WTC11 (cell line): ENCODE results near the gene TPPP3. TPM values are rescaled to one million over a fixed set of nuclear protein-coding genes. Genes with fewer than 3 reads are reported as not detected.
"Not testable (repeated sequence)": the region's sequence is repeated elsewhere in the genome, so short reads cannot be mapped to it uniquely, and the experiment has no call there.

Source experiments
- ATAC-seq: fragments of 200-7000 bp; cut with Tn5 transposase; 2 replicates; pipeline ENCODE4 v1.10.0; 2021; ENCODE audit warnings: mild to moderate bottlenecking, moderate library complexity
- CTCF ChIA-PET: fragments of 300-600 bp; sonication (Branson Sonifier 250); formaldehyde crosslinking; loops from one replicate; lab custom pipeline; 2021; ENCODE audit warnings: antibody characterized with exemption; lab: Charles Lee
- POLR2A ChIA-PET: fragments of 350-600 bp; sonication (Branson Sonifier 250); formaldehyde crosslinking; loops from one replicate; lab custom pipeline; 2021; ENCODE audit warnings: antibody characterized with exemption; lab: Charles Lee
- DNase-seq: peaks from one replicate; pipeline ENCODE4 v3.0.0; 2021; ENCODE audit warnings: low spot score
- H3K27ac Mint-ChIP-seq: 2 replicates; pipeline ENCODE4 v1.8.0; 2021; ENCODE audit warnings: mixed read lengths
- H3K27me3 Mint-ChIP-seq: 2 replicates; pipeline ENCODE4 v1.8.0; 2021; ENCODE audit warnings: low read depth, mild to moderate bottlenecking, moderate library complexity, mixed read lengths
- H3K36me3 Mint-ChIP-seq: 2 replicates; pipeline ENCODE4 v1.8.0; 2021; ENCODE audit warnings: mixed read lengths
- H3K4me1 Mint-ChIP-seq: 2 replicates; pipeline ENCODE4 v1.8.0; 2022; ENCODE audit warnings: mixed read lengths
- H3K4me3 Mint-ChIP-seq: 2 replicates; pipeline ENCODE4 v1.8.0; 2021; ENCODE audit warnings: mild to moderate bottlenecking, moderate library complexity, mixed read lengths
- H3K9me3 Mint-ChIP-seq: 2 replicates; pipeline ENCODE4 v1.8.0; 2021; ENCODE audit warnings: mixed read lengths
- AFF4 ChIP-seq: sonication (generic); formaldehyde crosslinking; IDR thresholded peaks from 2 replicates; pipeline ENCODE4 v1.8.1; 2023; ENCODE audit warnings: mild to moderate bottlenecking, missing genetic modification reagents, borderline replicate concordance
- ARID4B ChIP-seq: sonication (generic); formaldehyde crosslinking; IDR thresholded peaks from 2 replicates; pipeline ENCODE4 v1.8.0; 2023; ENCODE audit warnings: missing genetic modification reagents, mild to moderate bottlenecking, borderline replicate concordance
- ATF6 ChIP-seq: sonication (generic); formaldehyde crosslinking; IDR thresholded peaks from 2 replicates; pipeline ENCODE4 v1.8.1; 2023; ENCODE audit warnings: mild to moderate bottlenecking, missing genetic modification reagents
- CTCF ChIP-seq: fragments of 200-600 bp; IDR thresholded peaks from 2 replicates; pipeline ENCODE4 v1.8.0; 2022; ENCODE audit warnings: antibody characterized with exemption
- ETV6 ChIP-seq: sonication (generic); formaldehyde crosslinking; IDR thresholded peaks from 2 replicates; pipeline ENCODE4 v1.8.1; 2022; ENCODE audit warnings: mild to moderate bottlenecking, missing genetic modification reagents
- FOXK1 ChIP-seq: sonication (generic); formaldehyde crosslinking; IDR thresholded peaks from 2 replicates; pipeline ENCODE4 v1.8.0; 2022; ENCODE audit warnings: mild to moderate bottlenecking, moderate library complexity, missing genetic modification reagents
- HMGA2 ChIP-seq: fragments of 250-450 bp; sonication (Bioruptor Pico); IDR thresholded peaks from 2 replicates; pipeline ENCODE4 v1.4.0; 2021; ENCODE audit warnings: mild to moderate bottlenecking, moderate library complexity
- IRF2 ChIP-seq: sonication (generic); formaldehyde crosslinking; IDR thresholded peaks from 2 replicates; pipeline ENCODE4 v1.8.0; 2022; ENCODE audit warnings: low read depth, missing genetic modification reagents, borderline replicate concordance
- NR2C2 ChIP-seq: sonication (generic); formaldehyde crosslinking; IDR thresholded peaks from 2 replicates; pipeline ENCODE4 v1.8.0; 2022; ENCODE audit warnings: mild to moderate bottlenecking, missing genetic modification reagents
- TCF7 ChIP-seq: sonication (generic); formaldehyde crosslinking; IDR thresholded peaks from 2 replicates; pipeline ENCODE4 v1.8.0; 2022; ENCODE audit warnings: mild to moderate bottlenecking, low read depth, missing genetic modification reagents, moderate library complexity
- ZNF138 ChIP-seq: sonication (generic); formaldehyde crosslinking; conservative IDR thresholded peaks from 2 replicates; pipeline ENCODE4 v1.8.1; 2022; ENCODE audit warnings: mild to moderate bottlenecking, moderate library complexity, missing genetic modification reagents
- ZNF232 ChIP-seq: sonication (generic); formaldehyde crosslinking; IDR thresholded peaks from 2 replicates; pipeline ENCODE4 v1.8.0; 2022; ENCODE audit warnings: mild to moderate bottlenecking, missing genetic modification reagents
- ZNF281 ChIP-seq: sonication (generic); formaldehyde crosslinking; IDR thresholded peaks from 2 replicates; pipeline ENCODE4 v1.8.0; 2023; ENCODE audit warnings: mild to moderate bottlenecking, missing genetic modification reagents
- total RNA-seq: library from RNA; stranded (reverse); gene quantifications from 3 replicates; pipeline ENCODE4 v1.2.3, GENCODE V29; 2021

Gene TPPP3
- total RNA-seq, 1 experiment from 2014 or later: 0.74 TPM

GRCh38 chr16:67352463-67352862 lies 40.8 kb downstream of the TPPP3 start:
- CTCF ChIA-PET: interaction anchor here (1.3 to 2.9 kb wide), 4 partner anchors 26 to 114 kb away, joined by 3 to 15 read pairs (median 6); partner anchors contain the start of genes KCTD19 and LRRC36
- H3K4me3 Mint-ChIP-seq, H3K27ac Mint-ChIP-seq, H3K4me1 Mint-ChIP-seq, DNase-seq, H3K9me3 Mint-ChIP-seq, POLR2A ChIA-PET, H3K27me3 Mint-ChIP-seq, H3K36me3 Mint-ChIP-seq, ATAC-seq: not testable (repeated sequence)
- peak; percentile 48; the same call in 1 of the 2 replicates for TF ChIP-seq HMGA2 (CRISPR knock-in tag)

GRCh38 chr16:67350324-67350723 lies 43.0 kb downstream of the TPPP3 start:
- Mint-ChIP-seq H3K27ac (no peak overlapping the region), H3K4me1 (no peaks in the 10 kb centered on the region), H3K4me3 (no peak overlapping the region), H3K27me3 (peaks cover 7% of the 10 kb centered on the region), H3K9me3 (no peaks in the 10 kb centered on the region), H3K36me3 (no peaks in the 10 kb centered on the region)
- CTCF ChIA-PET: interaction anchor here (1.1 to 2.8 kb wide), 3 partner anchors 23 to 49 kb away, joined by 3 to 8 read pairs (median 6); partner anchors contain the start of genes KCTD19 and LRRC36
- POLR2A ChIA-PET: interaction anchor here (0.6 kb wide), 1 partner anchor 168 kb away, joined by 3 read pairs; no protein-coding TSS in a partner anchor
- DNase-seq (no peak), ATAC-seq (no peak)
- TF ChIP-seq FOXK1 (CRISPR knock-in tag): no peak
- TF ChIP-seq AFF4 (CRISPR knock-in tag): no peak
- no peak for TF ChIP-seq NR2C2 (CRISPR knock-in tag)
- no peak for TF ChIP-seq CTCF
- no peak for TF ChIP-seq ATF6
- TF ChIP-seq TCF7: no peak
- no peak for TF ChIP-seq ETV6 (CRISPR knock-in tag)

- ChIA-PET POLR2A (no interaction called here), CTCF (interaction anchor here (0.6 to 2.8 kb wide), 4 partner anchors 22 to 106 kb away, joined by 3 to 8 read pairs (median 3); partner anchors contain the start of genes KCTD19 and LRRC36)
- peaks cover 7% of the 10 kb centered on the region for H3K27me3 Mint-ChIP-seq
- H3K27ac Mint-ChIP-seq: no peak overlapping the region
- ATAC-seq (no peak), DNase-seq (no peak)
- H3K9me3 Mint-ChIP-seq: no peaks in the 10 kb centered on the region
- no peak overlapping the region for H3K4me3 Mint-ChIP-seq
- no peaks in the 10 kb centered on the region for H3K4me1 Mint-ChIP-seq
- H3K36me3 Mint-ChIP-seq: no peaks in the 10 kb centered on the region
- TF ChIP-seq ZNF232 (no peak), ZNF138 (CRISPR knock-in tag) (no peak), ARID4B (CRISPR knock-in tag) (no peak), ETV6 (CRISPR knock-in tag) (no peak), ZNF281 (CRISPR knock-in tag) (no peak), IRF2 (CRISPR knock-in tag) (no peak)
These were observed 44.1 kb downstream of the TPPP3 start for GRCh38 chr16:67349172-67349571.
